Fibroblast of lung (primary cell): ENCODE data around the gene CCDC198.

ENCODE experiments used
- CTCF ChIP-seq, 2 donors: IDR thresholded peaks in 1 of 2; conservative IDR thresholded peaks in 1 of 2; 1 replicate in 1 of 2; 2 replicates in 1 of 2; pipeline ENCODE4 v1.5.1; 2011 to 2012; ENCODE audit warnings: low read length in 2 of 2, control low read depth in 1 of 2, inconsistent platforms in 1 of 2, low read depth in 1 of 2, mild to moderate bottlenecking in 1 of 2
- EZH2 ChIP-seq: IDR thresholded peaks from 2 replicates; pipeline ENCODE4 v1.5.1; 2012; ENCODE audit warnings: low read length, control low read depth, mild to moderate bottlenecking; ENCODE audit errors: missing control alignments

- TF ChIP-seq CTCF (conservative IDR thresholded peaks at IDR 0.05 in 1 of 2, IDR thresholded peaks at IDR 0.05 in 1 of 2; ENCODE audit: low read depth in 1 of 2, low read length in 2 of 2) (no peak), EZH2 (no peak)
Observed at GRCh38 chr14:57495416-57495815, 1.8 kb upstream of the CCDC198 start.
